SK-N-SH treated with all-trans-retinoic acid at 6 μM for 48 hours (cell line): ENCODE data around the gene FNTB.

Experiments used
- ATAC-seq: fragments of 200-7000 bp; cut with Tn5 transposase; 3 replicates; pipeline ENCODE4 v1.9.1; 2020; ENCODE audit warnings: mild to moderate bottlenecking, moderate library complexity
- ARNTL ChIP-seq: fragments of 450-650 bp; formaldehyde crosslinking; IDR thresholded peaks from 2 replicates; pipeline ENCODE4 v1.5.0; 2020; ENCODE audit warnings: low read depth, mild to moderate bottlenecking, moderate library complexity, borderline replicate concordance
- BACH2 ChIP-seq: fragments of 250-450 bp; sonication (Bioruptor Pico); IDR thresholded peaks from 2 replicates; pipeline ENCODE4 v1.9.0; 2021; ENCODE audit warnings: mild to moderate bottlenecking, borderline replicate concordance
- CREB5 ChIP-seq: fragments of 250-450 bp; sonication (Bioruptor Pico); IDR thresholded peaks from 2 replicates; pipeline ENCODE4 v1.5.1; 2020; ENCODE audit warnings: low read depth, mild to moderate bottlenecking, moderate library complexity
- CSDC2 ChIP-seq: fragments of 250-450 bp; sonication (Bioruptor Pico); IDR thresholded peaks from 2 replicates; pipeline ENCODE4 v1.5.0; 2020; ENCODE audit warnings: mild to moderate bottlenecking, moderate library complexity
- ESRRG ChIP-seq: fragments of 250-450 bp; sonication (Bioruptor Pico); IDR thresholded peaks from 2 replicates; pipeline ENCODE4 v1.6.1; 2021; ENCODE audit warnings: mild to moderate bottlenecking
- GLIS3 ChIP-seq: fragments of 250-450 bp; sonication (Bioruptor Pico); IDR thresholded peaks from 2 replicates; pipeline ENCODE4 v1.5.0; 2020; ENCODE audit warnings: mild to moderate bottlenecking, moderate library complexity
- ISL1 ChIP-seq: fragments of 250-450 bp; sonication (Bioruptor Pico); IDR thresholded peaks from 2 replicates; pipeline ENCODE4 v2.1.2; 2022; ENCODE audit warnings: mild to moderate bottlenecking, moderate library complexity
- PATZ1 ChIP-seq: fragments of 250-450 bp; sonication (Bioruptor Pico); IDR thresholded peaks from 2 replicates; pipeline ENCODE4 v1.8.0; 2020; ENCODE audit warnings: mild to moderate bottlenecking, moderate library complexity, borderline replicate concordance
- POU6F1 ChIP-seq: fragments of 250-450 bp; sonication (Bioruptor Pico); IDR thresholded peaks from 2 replicates; pipeline ENCODE4 v1.8.0; 2021; ENCODE audit warnings: low read depth, mild to moderate bottlenecking, moderate library complexity, borderline replicate concordance
- PPARA ChIP-seq: fragments of 250-450 bp; sonication (Bioruptor Pico); IDR thresholded peaks from 2 replicates; pipeline ENCODE4 v1.5.0; 2020; ENCODE audit warnings: mild to moderate bottlenecking, borderline replicate concordance
- RARB ChIP-seq: fragments of 250-450 bp; sonication (Bioruptor Pico); IDR thresholded peaks from 2 replicates; pipeline ENCODE4 v1.8.0; 2021; ENCODE audit warnings: mild to moderate bottlenecking, moderate library complexity
- SNAI2 ChIP-seq: fragments of 250-450 bp; sonication (Bioruptor Pico); IDR thresholded peaks from 2 replicates; pipeline ENCODE4 v1.5.0; 2020; ENCODE audit warnings: mild to moderate bottlenecking, moderate library complexity
- TOX ChIP-seq: fragments of 250-450 bp; sonication (Bioruptor Pico); IDR thresholded peaks from 2 replicates; pipeline ENCODE4 v1.8.0; 2021; ENCODE audit warnings: mild to moderate bottlenecking, moderate library complexity, borderline replicate concordance
- TSHZ2 ChIP-seq: fragments of 250-450 bp; sonication (Bioruptor Pico); IDR thresholded peaks from 2 replicates; pipeline ENCODE4 v1.5.0; 2020; ENCODE audit warnings: mild to moderate bottlenecking, moderate library complexity
- ZFP3 ChIP-seq: fragments of 250-450 bp; sonication (Bioruptor Pico); IDR thresholded peaks from 2 replicates; pipeline ENCODE4 v1.5.0; 2020; ENCODE audit warnings: mild to moderate bottlenecking, moderate library complexity
- ZFP30 ChIP-seq: fragments of 450-650 bp; formaldehyde crosslinking; IDR thresholded peaks from 2 replicates; pipeline ENCODE4 v1.5.0; 2022; ENCODE audit warnings: mild to moderate bottlenecking, moderate library complexity
- ZNF565 ChIP-seq: fragments of 450-650 bp; formaldehyde crosslinking; conservative IDR thresholded peaks from 2 replicates; pipeline ENCODE4 v1.5.0; 2020; ENCODE audit warnings: low read depth, mild to moderate bottlenecking, moderate library complexity
- ZNF70 ChIP-seq: fragments of 450-650 bp; formaldehyde crosslinking; IDR thresholded peaks from 2 replicates; pipeline ENCODE4 v1.5.0; 2020; ENCODE audit warnings: mild to moderate bottlenecking, moderate library complexity
- ZNF8 ChIP-seq: fragments of 450-650 bp; formaldehyde crosslinking; IDR thresholded peaks from 2 replicates; pipeline ENCODE4 v1.5.0; 2020; ENCODE audit warnings: mild to moderate bottlenecking, moderate library complexity

FNTB gene

GRCh38 chr14:65109357-65109756, 122.7 kb downstream of the FNTB start:
- no peak for ATAC-seq
- TF ChIP-seq ZNF8 (CRISPR knock-in tag) (no peak), CREB5 (no peak), TOX (no peak), SNAI2 (CRISPR knock-in tag) (no peak), POU6F1 (CRISPR knock-in tag) (no peak)
- TF ChIP-seq, all 23 proteins: peak for 0

- no peak for TF ChIP-seq RARB (CRISPR knock-in tag)
- TF ChIP-seq ZFP3 (CRISPR knock-in tag) = no peak
- no peak for TF ChIP-seq ESRRG (CRISPR knock-in tag)
- no peak for TF ChIP-seq ZNF70
- no peak for TF ChIP-seq CREB5
- TF ChIP-seq GLIS3 (CRISPR knock-in tag) = no peak
- no peak for TF ChIP-seq SNAI2 (CRISPR knock-in tag)
- no peak for TF ChIP-seq PATZ1
- no peak for TF ChIP-seq TOX
- TF ChIP-seq ZNF8 (CRISPR knock-in tag) = no peak
- TF ChIP-seq ZNF565 (CRISPR knock-in tag) = no peak
- TF ChIP-seq CSDC2 (CRISPR knock-in tag) = no peak
- no peak for TF ChIP-seq TSHZ2 (CRISPR knock-in tag)
- no peak for TF ChIP-seq ARNTL (CRISPR knock-in tag)
- no peak for TF ChIP-seq ISL1 (CRISPR knock-in tag)
- no peak for TF ChIP-seq ZFP30 (CRISPR knock-in tag)
- no peak for TF ChIP-seq BACH2 (CRISPR knock-in tag)
- TF ChIP-seq POU6F1 (CRISPR knock-in tag) = no peak
- TF ChIP-seq PPARA (CRISPR knock-in tag) = no peak
- TF ChIP-seq, all 23 proteins: peak for 0
Observed at GRCh38 chr14:65110525-65110924, 123.8 kb downstream of the FNTB start.

More at GRCh38 chr14:65110525-65110924, 123.8 kb downstream of the FNTB start:
- no peak for ATAC-seq
